Hematopoietic multipotent progenitor cell treated with erythropoietin and hydrocortisone succinate and interleukin-3 and kit ligand, for 15 days (in vitro differentiated cells): ENCODE results near the gene OSTM1.

Experiments
- DNase-seq: peaks from one replicate; pipeline ENCODE4 v3.0.0-alpha.2; 2015; ENCODE audit warnings: low spot score

Gene OSTM1

GRCh38 chr6:108074359-108075144 lies at the start of gene OSTM1:
OSTM1 (minus strand) TSS chr6:108074741; CDS start chr6:108074651, 90 bp downstream.
- DNase-seq: peak; percentile 91

- no peak for DNase-seq
Observed at GRCh38 chr6:108123946-108124345, 49.4 kb upstream of the OSTM1 start.

GRCh38 chr6:108123481-108123929 lies 49.0 kb upstream of the OSTM1 start:
- DNase-seq: no peak

- DNase-seq: no peak
Observed at GRCh38 chr6:108121612-108122011, 47.1 kb upstream of the OSTM1 start.

GRCh38 chr6:108120311-108120710 lies 45.8 kb upstream of the OSTM1 start:
- DNase-seq: no peak

GRCh38 chr6:108119769-108120141 lies 45.2 kb upstream of the OSTM1 start:
- no peak for DNase-seq

- no peak for DNase-seq
Observed at GRCh38 chr6:108118810-108119768, 44.5 kb upstream of the OSTM1 start.

GRCh38 chr6:108118359-108118724 lies 43.8 kb upstream of the OSTM1 start:
- no peak for DNase-seq

- no peak for DNase-seq
Observed at GRCh38 chr6:108117427-108118358, 43.2 kb upstream of the OSTM1 start.

GRCh38 chr6:108116546-108117426 lies 42.2 kb upstream of the OSTM1 start:
- DNase-seq: no peak

GRCh38 chr6:108115598-108116058 lies 41.1 kb upstream of the OSTM1 start:
- DNase-seq: peak; percentile 19

- no peak for DNase-seq
Observed at GRCh38 chr6:108114841-108115597, 40.5 kb upstream of the OSTM1 start.

- DNase-seq: peak; percentile 34
Observed at GRCh38 chr6:108113557-108114519, 39.3 kb upstream of the OSTM1 start.

GRCh38 chr6:108108374-108108773 lies 33.8 kb upstream of the OSTM1 start:
- no peak for DNase-seq

GRCh38 chr6:108107102-108107501 lies 32.6 kb upstream of the OSTM1 start:
- no peak for DNase-seq

- DNase-seq: no peak
Observed at GRCh38 chr6:108106694-108107093, 32.2 kb upstream of the OSTM1 start.

GRCh38 chr6:108106261-108106660 lies 31.7 kb upstream of the OSTM1 start:
- DNase-seq: no peak

- DNase-seq: no peak
Observed at GRCh38 chr6:108105571-108105970, 31.0 kb upstream of the OSTM1 start.

- no peak for DNase-seq
Observed at GRCh38 chr6:108102965-108103364, 28.4 kb upstream of the OSTM1 start.
